SK-N-SH (cell line): ENCODE data around the gene SEMA3D.

Experiments used
- CTCF ChIP-seq: fragments of 200-600 bp; sonication (generic); IDR thresholded peaks from 2 replicates; pipeline ENCODE4 v1.6.1; 2017; ENCODE audit warnings: antibody characterized with exemption, mild to moderate bottlenecking, moderate library complexity
- EZH2phosphoT487 ChIP-seq: fragments of 200-600 bp; sonication (generic); IDR thresholded peaks from 2 replicates; pipeline ENCODE4 v1.6.1; 2017; ENCODE audit warnings: low read depth, mixed run types, mild to moderate bottlenecking, antibody characterized with exemption, moderate library complexity, borderline replicate concordance
- FOXM1 ChIP-seq: IDR thresholded peaks from 2 replicates; pipeline ENCODE4 v1.4.0; 2012; ENCODE audit warnings: low read depth, mild to moderate bottlenecking
- POLR2AphosphoS5 ChIP-seq: IDR thresholded peaks from 2 replicates; pipeline ENCODE4 v1.6.1; 2012; ENCODE audit warnings: low read depth, low read length
- RAD21 ChIP-seq: IDR thresholded peaks from 2 replicates; pipeline ENCODE4 v1.6.1; 2012; ENCODE audit warnings: mild to moderate bottlenecking, low read length
- SIN3A ChIP-seq: IDR thresholded peaks from 2 replicates; pipeline ENCODE4 v1.6.1; 2012; ENCODE audit warnings: low read depth, mild to moderate bottlenecking, low read length, moderate library complexity, borderline replicate concordance
- TCF12 ChIP-seq: IDR thresholded peaks from 2 replicates; pipeline ENCODE4 v1.4.0; 2012

- no peak for TF ChIP-seq TCF12
- TF ChIP-seq POLR2AphosphoS5: no peak
- no peak for TF ChIP-seq EZH2phosphoT487
- no peak for TF ChIP-seq RAD21
- TF ChIP-seq SIN3A: no peak
- no peak for TF ChIP-seq FOXM1
- no peak for TF ChIP-seq CTCF
Measured at GRCh38 chr7:85019778-85020177, 167.1 kb downstream of the SEMA3D start.
